Panc1 (cell line): ENCODE results near the gene CELF1. TPM values are rescaled to one million over a fixed set of nuclear protein-coding genes. Genes with fewer than 3 reads are reported as not detected.

ENCODE experiments used
- ATAC-seq: fragments of 200-7000 bp; cut with Tn5 transposase; 2 replicates; pipeline ENCODE4 v1.9.1; 2020; ENCODE audit warnings: mild to moderate bottlenecking, moderate library complexity
- BruUV-seq: library from RNA; stranded (reverse); fragments of 400-500 nt; replicated peaks from 2 replicates; lab custom pipeline; 2021; lab: Mats Ljungman, UMichigan
- CTCF ChIA-PET: fragments of 300-600 bp; sonication (Branson Sonifier 250); formaldehyde crosslinking; loops from one replicate; lab custom pipeline; 2022; ENCODE audit warnings: antibody characterized with exemption; lab: Charles Lee
- POLR2A ChIA-PET: fragments of 300-600 bp; sonication (Branson Sonifier 250); formaldehyde crosslinking; loops from one replicate; lab custom pipeline; 2022; ENCODE audit warnings: antibody characterized with exemption; lab: Charles Lee
- DNase-seq: peaks from one replicate; pipeline ENCODE4 v3.0.0-alpha.2; 2010; ENCODE audit warnings: low read depth, low spot score
- H3K27ac ChIP-seq: 2 replicates; pipeline ENCODE4 v1.5.1; 2011; ENCODE audit warnings: mild to moderate bottlenecking, low read length, inconsistent platforms
- H3K27me3 ChIP-seq: fragments of 200-500 bp; sonication (Bioruptor generic); 2 replicates; pipeline ENCODE4 v1.6.0; 2014; ENCODE audit warnings: low read length, inconsistent platforms; ENCODE audit not compliant: control insufficient read depth, insufficient read depth
- H3K36me3 ChIP-seq: fragments of 200-500 bp; sonication (Bioruptor generic); 2 replicates; pipeline ENCODE4 v1.5.1; 2014; ENCODE audit warnings: inconsistent platforms, mild to moderate bottlenecking, low read length, moderate library complexity; ENCODE audit not compliant: control insufficient read depth, insufficient read depth
- H3K4me1 ChIP-seq: 2 replicates; pipeline ENCODE4 v1.5.1; 2011; ENCODE audit warnings: inconsistent platforms, mild to moderate bottlenecking, low read length, moderate library complexity; ENCODE audit not compliant: control insufficient read depth, insufficient read depth
- H3K4me3 ChIP-seq, 2 experiments: 2 replicates each; pipeline ENCODE4 v1.5.1; 2011 to 2012; ENCODE audit warnings: low read depth in 2 of 2, low read length in 2 of 2, mild to moderate bottlenecking in 2 of 2, inconsistent platforms in 1 of 2, moderate library complexity in 1 of 2
- H3K9me3 ChIP-seq: fragments of 200-500 bp; sonication (Bioruptor generic); 2 replicates; pipeline ENCODE4 v1.5.1; 2014; ENCODE audit warnings: low read depth, mild to moderate bottlenecking, inconsistent platforms, low read length, moderate library complexity; ENCODE audit not compliant: control insufficient read depth, insufficient read depth
- POLR2AphosphoS5 ChIP-seq: IDR thresholded peaks from 2 replicates; pipeline ENCODE4 v1.6.1; 2012; ENCODE audit warnings: mild to moderate bottlenecking, low read depth, low read length, moderate library complexity
- SIN3A ChIP-seq: IDR thresholded peaks from 2 replicates; pipeline ENCODE4 v1.6.1; 2012; ENCODE audit warnings: low read depth, mild to moderate bottlenecking, low read length, moderate library complexity, borderline replicate concordance; ENCODE audit not compliant: insufficient read depth
- TCF7L2 ChIP-seq: IDR thresholded peaks from 2 replicates; pipeline ENCODE4 v1.6.1; 2011; ENCODE audit warnings: mild to moderate bottlenecking, low read depth, low read length, inconsistent platforms
- in situ Hi-C: cut with HindIII; loops from 2 replicates; pipeline ENCODE4 v1.10.0; 2016; ENCODE audit warnings: low sequenced_read_pairs, low pct_unique_long_range_greater_than_20kb
- intact Hi-C: fragments of 100-400 bp; cut with micrococcal nuclease; formaldehyde crosslinking; loops from one replicate; pipeline ENCODE4 v1.10.0; 2022; ENCODE audit not compliant: unreplicated experiment
- total RNA-seq: library from RNA; stranded (reverse); gene quantifications from one replicate; pipeline ENCODE4 v1.2.1, GENCODE V29; 2021; ENCODE audit not compliant: unreplicated experiment
- TF ChIP-seq, protein P1 (sequence below): fragments of 450-650 bp; IDR thresholded peaks from 2 replicates; pipeline ENCODE4 v1.5.1; 2017; ENCODE audit warnings: mild to moderate bottlenecking
- TF ChIP-seq, protein P2 (sequence below), 2 experiments: IDR thresholded peaks; 2 replicates each; pipeline ENCODE4 v1.6.1; 2011 to 2012; ENCODE audit warnings: low read depth in 2 of 2, control low read depth in 1 of 2, low read length in 1 of 2, mild to moderate bottlenecking in 1 of 2, moderate library complexity in 1 of 2; ENCODE audit not compliant: insufficient read depth in 1 of 2

CELF1 gene
- total RNA-seq, 1 experiment from 2014 or later: 160 TPM

- POLR2A ChIA-PET: no interaction called here
- BruUV-seq: no TSS peak
- Histone ChIP-seq H3K27me3 (no peaks in the 10 kb centered on the region), H3K27ac (no peak overlapping the region), H3K36me3 (peaks cover 8% of the 10 kb centered on the region), H3K9me3 (no peaks in the 10 kb centered on the region), H3K4me1 (peaks cover 11% of the 10 kb centered on the region), H3K4me3 (no peak overlapping the region)
- CTCF ChIA-PET: no interaction called here
- in situ Hi-C loops (no loop called here), intact Hi-C loops (no loop called here)
- no peak for TF ChIP-seq POLR2AphosphoS5
- TF ChIP-seq, protein P1, sequence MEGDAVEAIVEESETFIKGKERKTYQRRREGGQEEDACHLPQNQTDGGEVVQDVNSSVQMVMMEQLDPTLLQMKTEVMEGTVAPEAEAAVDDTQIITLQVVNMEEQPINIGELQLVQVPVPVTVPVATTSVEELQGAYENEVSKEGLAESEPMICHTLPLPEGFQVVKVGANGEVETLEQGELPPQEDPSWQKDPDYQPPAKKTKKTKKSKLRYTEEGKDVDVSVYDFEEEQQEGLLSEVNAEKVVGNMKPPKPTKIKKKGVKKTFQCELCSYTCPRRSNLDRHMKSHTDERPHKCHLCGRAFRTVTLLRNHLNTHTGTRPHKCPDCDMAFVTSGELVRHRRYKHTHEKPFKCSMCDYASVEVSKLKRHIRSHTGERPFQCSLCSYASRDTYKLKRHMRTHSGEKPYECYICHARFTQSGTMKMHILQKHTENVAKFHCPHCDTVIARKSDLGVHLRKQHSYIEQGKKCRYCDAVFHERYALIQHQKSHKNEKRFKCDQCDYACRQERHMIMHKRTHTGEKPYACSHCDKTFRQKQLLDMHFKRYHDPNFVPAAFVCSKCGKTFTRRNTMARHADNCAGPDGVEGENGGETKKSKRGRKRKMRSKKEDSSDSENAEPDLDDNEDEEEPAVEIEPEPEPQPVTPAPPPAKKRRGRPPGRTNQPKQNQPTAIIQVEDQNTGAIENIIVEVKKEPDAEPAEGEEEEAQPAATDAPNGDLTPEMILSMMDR: no peak
- TF ChIP-seq SIN3A: no peak
- TF ChIP-seq, protein P2, sequence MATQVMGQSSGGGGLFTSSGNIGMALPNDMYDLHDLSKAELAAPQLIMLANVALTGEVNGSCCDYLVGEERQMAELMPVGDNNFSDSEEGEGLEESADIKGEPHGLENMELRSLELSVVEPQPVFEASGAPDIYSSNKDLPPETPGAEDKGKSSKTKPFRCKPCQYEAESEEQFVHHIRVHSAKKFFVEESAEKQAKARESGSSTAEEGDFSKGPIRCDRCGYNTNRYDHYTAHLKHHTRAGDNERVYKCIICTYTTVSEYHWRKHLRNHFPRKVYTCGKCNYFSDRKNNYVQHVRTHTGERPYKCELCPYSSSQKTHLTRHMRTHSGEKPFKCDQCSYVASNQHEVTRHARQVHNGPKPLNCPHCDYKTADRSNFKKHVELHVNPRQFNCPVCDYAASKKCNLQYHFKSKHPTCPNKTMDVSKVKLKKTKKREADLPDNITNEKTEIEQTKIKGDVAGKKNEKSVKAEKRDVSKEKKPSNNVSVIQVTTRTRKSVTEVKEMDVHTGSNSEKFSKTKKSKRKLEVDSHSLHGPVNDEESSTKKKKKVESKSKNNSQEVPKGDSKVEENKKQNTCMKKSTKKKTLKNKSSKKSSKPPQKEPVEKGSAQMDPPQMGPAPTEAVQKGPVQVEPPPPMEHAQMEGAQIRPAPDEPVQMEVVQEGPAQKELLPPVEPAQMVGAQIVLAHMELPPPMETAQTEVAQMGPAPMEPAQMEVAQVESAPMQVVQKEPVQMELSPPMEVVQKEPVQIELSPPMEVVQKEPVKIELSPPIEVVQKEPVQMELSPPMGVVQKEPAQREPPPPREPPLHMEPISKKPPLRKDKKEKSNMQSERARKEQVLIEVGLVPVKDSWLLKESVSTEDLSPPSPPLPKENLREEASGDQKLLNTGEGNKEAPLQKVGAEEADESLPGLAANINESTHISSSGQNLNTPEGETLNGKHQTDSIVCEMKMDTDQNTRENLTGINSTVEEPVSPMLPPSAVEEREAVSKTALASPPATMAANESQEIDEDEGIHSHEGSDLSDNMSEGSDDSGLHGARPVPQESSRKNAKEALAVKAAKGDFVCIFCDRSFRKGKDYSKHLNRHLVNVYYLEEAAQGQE (IDR thresholded peaks at IDR 0.05; ENCODE audit: insufficient read depth in 1 of 2, low read depth in 2 of 2, low read length in 1 of 2): no peak
- TF ChIP-seq TCF7L2: no peak
- ATAC-seq (no peak; the same call in 1 of the 2 replicates), DNase-seq (no peak)
These were observed 54.3 kb downstream of the CELF1 start for GRCh38 chr11:47498584-47499152.

- ChIA-PET POLR2A (no interaction called here), CTCF (interaction anchor here (0.6 kb wide), 1 partner anchor 17 kb away, joined by 6 read pairs; no protein-coding TSS in a partner anchor)
- in situ Hi-C loops: no loop called here
- no peak for DNase-seq
- no peaks in the 10 kb centered on the region for H3K27me3 ChIP-seq
- H3K4me3 ChIP-seq: no peak overlapping the region
- BruUV-seq: no TSS peak
- no peak for ATAC-seq
- H3K4me1 ChIP-seq: peaks cover 11% of the 10 kb centered on the region
- H3K27ac ChIP-seq: no peak overlapping the region
- intact Hi-C loops: no loop called here
- no peaks in the 10 kb centered on the region for H3K9me3 ChIP-seq
- no peak for TF ChIP-seq POLR2AphosphoS5
- H3K36me3 ChIP-seq: peaks cover 9% of the 10 kb centered on the region
These were observed 54.8 kb downstream of the CELF1 start for GRCh38 chr11:47498149-47498548.

DNA sequence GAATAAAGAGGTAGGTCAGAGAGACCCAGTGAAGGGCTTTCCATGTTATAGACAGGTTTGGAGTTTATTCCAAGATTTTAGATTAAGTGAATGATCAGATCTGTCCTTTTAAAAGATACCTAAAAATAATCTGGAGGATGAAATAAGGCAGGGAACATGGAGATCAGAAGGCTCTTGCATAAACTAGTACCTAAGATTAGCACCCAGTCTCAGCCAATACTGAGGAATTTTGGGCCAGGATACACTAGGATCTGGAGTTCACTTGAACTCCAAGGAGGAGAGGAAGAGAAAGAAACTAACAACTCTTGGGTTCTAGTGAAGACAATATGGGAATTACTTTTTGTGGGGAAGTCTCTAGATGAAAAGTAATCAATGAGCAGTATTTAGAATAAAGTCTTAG, 56.1 kb downstream of the CELF1 start:
- ATAC-seq (no peak), DNase-seq (no peak)
- Histone ChIP-seq H3K4me1 (peaks cover 11% of the 10 kb centered on the region), H3K27ac (no peak overlapping the region), H3K9me3 (no peaks in the 10 kb centered on the region), H3K36me3 (peaks cover 9% of the 10 kb centered on the region), H3K4me3 (no peak overlapping the region), H3K27me3 (no peaks in the 10 kb centered on the region)
- no TSS peak for BruUV-seq
- CTCF ChIA-PET: no interaction called here
- no peak for TF ChIP-seq SIN3A
- TF ChIP-seq POLR2AphosphoS5: no peak
- no peak for TF ChIP-seq TCF7L2
- TF ChIP-seq, protein P1: no peak
- TF ChIP-seq, protein P2 (IDR thresholded peaks at IDR 0.05; ENCODE audit: insufficient read depth in 1 of 2, low read depth in 2 of 2, low read length in 1 of 2): no peak
- intact Hi-C loops (no loop called here), in situ Hi-C loops (no loop called here)
- POLR2A ChIA-PET: no interaction called here
